Loucy (cell line): ENCODE results near the gene LIMK2.

Experiments used
- H2AFZ ChIP-seq: fragments of 200-600 bp; sonication (generic); 2 replicates; pipeline ENCODE4 v1.6.0; 2016; ENCODE audit warnings: antibody characterized with exemption, mild to moderate bottlenecking, low read length, moderate library complexity
- H3F3A ChIP-seq: fragments of 200-600 bp; 2 replicates; pipeline ENCODE4 v1.6.0; 2016; ENCODE audit warnings: antibody characterized with exemption, low read depth, mild to moderate bottlenecking
- H3K27me3 ChIP-seq: fragments of 200-600 bp; sonication (generic); 2 replicates; pipeline ENCODE4 v1.6.1; 2014; ENCODE audit warnings: low read length, mild to moderate bottlenecking; ENCODE audit not compliant: insufficient read depth, poor library complexity, severe bottlenecking
- H3K36me3 ChIP-seq: fragments of 200-600 bp; sonication (generic); 2 replicates; pipeline ENCODE4 v1.6.1; 2016; ENCODE audit warnings: low read length; ENCODE audit not compliant: insufficient read depth
- H3K4me1 ChIP-seq: fragments of 200-600 bp; sonication (generic); 2 replicates; pipeline ENCODE4 v1.5.1; 2014; ENCODE audit warnings: low read length, mild to moderate bottlenecking; ENCODE audit not compliant: insufficient read depth, poor library complexity, severe bottlenecking
- H3K4me2 ChIP-seq: fragments of 200-600 bp; sonication (generic); 2 replicates; pipeline ENCODE4 v1.6.0; 2014; ENCODE audit warnings: antibody characterized with exemption, low read length, low read depth, mild to moderate bottlenecking; ENCODE audit not compliant: poor library complexity, severe bottlenecking
- H3K4me3 ChIP-seq: fragments of 200-600 bp; sonication (generic); 2 replicates; pipeline ENCODE4 v1.5.1; 2014; ENCODE audit warnings: low read length, mild to moderate bottlenecking, mixed read lengths; ENCODE audit not compliant: poor library complexity, severe bottlenecking
- H3K79me2 ChIP-seq: fragments of 200-600 bp; sonication (generic); 2 replicates; pipeline ENCODE4 v1.6.1; 2014; ENCODE audit warnings: low read length; ENCODE audit not compliant: insufficient read depth
- H3K9ac ChIP-seq: fragments of 200-600 bp; sonication (generic); 2 replicates; pipeline ENCODE4 v1.6.0; 2014; ENCODE audit warnings: mild to moderate bottlenecking, low read depth, low read length, moderate library complexity; ENCODE audit not compliant: poor library complexity, severe bottlenecking
- H3K9me2 ChIP-seq: fragments of 200-600 bp; sonication (generic); replicated peaks from 2 replicates; pipeline ENCODE4 v1.6.1; 2016; ENCODE audit warnings: low read depth, low read length, mixed read lengths
- H3K9me3 ChIP-seq: fragments of 200-600 bp; sonication (generic); 2 replicates; pipeline ENCODE4 v1.6.1; 2014; ENCODE audit warnings: mild to moderate bottlenecking, antibody characterized with exemption, low read length, low read depth; ENCODE audit not compliant: insufficient read depth
- H4K20me1 ChIP-seq: fragments of 200-600 bp; sonication (generic); 2 replicates; pipeline ENCODE4 v1.6.0; 2014; ENCODE audit warnings: antibody characterized with exemption, low read length, mild to moderate bottlenecking; ENCODE audit not compliant: insufficient read depth, poor library complexity, severe bottlenecking
- CTCF ChIP-seq: fragments of 200-600 bp; sonication (generic); conservative IDR thresholded peaks from 2 replicates; pipeline ENCODE4 v1.5.1; 2014; ENCODE audit warnings: mild to moderate bottlenecking, antibody characterized with exemption, low read length
- EZH2phosphoT487 ChIP-seq: fragments of 200-600 bp; IDR thresholded peaks from 2 replicates; pipeline ENCODE4 v1.6.1; 2018; ENCODE audit warnings: antibody characterized with exemption, mild to moderate bottlenecking, moderate library complexity, borderline replicate concordance

The LIMK2 gene

GRCh38 chr22:31291481-31292235, 79.6 kb downstream of the LIMK2 start:
- H3K79me2 ChIP-seq, result peaks cover 24% of the 10 kb centered on the region; the same call in 1 of the 2 replicates
- no peaks in the 10 kb centered on the region for H3K27me3 ChIP-seq
- TF ChIP-seq EZH2phosphoT487, result no peak
- TF ChIP-seq CTCF, result no peak
- H3K4me3 ChIP-seq, result peak overlapping the region; percentile 87
- H3K9ac ChIP-seq, result peak overlapping the region; percentile 76
- no peaks in the 10 kb centered on the region for H3K9me2 ChIP-seq
- H3K4me1 ChIP-seq, result peaks cover 49% of the 10 kb centered on the region
- H3K9me3 ChIP-seq, result no peaks in the 10 kb centered on the region
- peak overlapping the region; percentile 95 for H3K4me2 ChIP-seq
- H3K36me3 ChIP-seq, result no peaks in the 10 kb centered on the region
- H2AFZ ChIP-seq, result peak overlapping the region; percentile 79
- peaks cover 4% of the 10 kb centered on the region; the same call in 1 of the 2 replicates for H3F3A ChIP-seq
- H4K20me1 ChIP-seq, result no peaks in the 10 kb centered on the region

DNA sequence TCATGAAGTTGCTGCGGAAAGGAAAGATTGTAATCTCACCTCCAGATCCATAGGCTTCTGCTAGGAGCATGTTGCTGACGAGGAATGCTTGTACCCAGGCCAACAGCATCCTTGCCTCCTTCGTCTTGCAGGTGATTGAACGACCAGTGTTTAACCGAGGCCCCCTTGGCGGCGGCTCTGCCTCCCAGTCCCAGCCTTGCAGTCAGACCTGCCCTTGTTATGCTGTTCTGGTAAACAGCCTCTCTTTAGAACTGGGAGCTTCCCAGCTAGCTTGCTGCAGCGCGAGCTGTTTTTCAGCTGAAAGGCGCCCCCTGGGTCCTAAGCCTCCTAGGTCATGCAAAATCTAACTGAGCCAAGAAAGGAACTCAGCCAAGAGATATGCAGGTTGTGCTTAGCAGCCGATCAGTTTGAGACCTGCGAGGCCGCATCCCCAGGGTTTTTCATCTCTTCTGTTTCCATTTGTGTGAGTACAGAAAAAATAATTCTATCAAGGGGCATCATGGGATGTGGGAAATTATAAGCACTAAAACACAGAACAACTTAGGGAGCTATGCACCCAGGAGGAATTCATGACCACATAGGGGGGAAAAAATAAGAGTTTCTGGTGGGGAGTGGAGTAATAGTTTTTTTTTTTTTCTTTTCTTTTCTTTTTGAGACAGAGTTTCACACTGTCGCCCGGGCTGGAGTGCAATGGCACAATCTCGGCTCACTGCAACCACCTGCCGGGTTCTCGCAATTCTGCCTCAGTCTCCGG, 80.3 kb downstream of the LIMK2 start, which contains the start of gene PIK3IP1:
PIK3IP1 (minus strand) TSS at position 253 of the 754 bp plus-strand sequence; CDS start at position 109, 144 bp downstream.
- H3K27me3 ChIP-seq, result no peaks in the 10 kb centered on the region
- peak within 1 kb of the TSS; percentile 95 for H3K4me2 ChIP-seq
- no peaks in the 10 kb centered on the region for H3K36me3 ChIP-seq
- no peaks in the 10 kb centered on the region for H3K9me2 ChIP-seq
- peak within 1 kb of the TSS; percentile 79 for H2AFZ ChIP-seq
- H3K9me3 ChIP-seq, result no peaks in the 10 kb centered on the region
- H4K20me1 ChIP-seq, result no peaks in the 10 kb centered on the region
- H3K9ac ChIP-seq, result peak within 1 kb of the TSS; percentile 76
- H3K4me3 ChIP-seq, result peak within 1 kb of the TSS; percentile 87
- H3K79me2 ChIP-seq, result peaks cover 24% of the 10 kb centered on the region; the same call in 1 of the 2 replicates
- TF ChIP-seq CTCF (peak; percentile 37), EZH2phosphoT487 (no peak)
- H3F3A ChIP-seq, result no peaks in the 10 kb centered on the region
- peaks cover 44% of the 10 kb centered on the region for H3K4me1 ChIP-seq

DNA sequence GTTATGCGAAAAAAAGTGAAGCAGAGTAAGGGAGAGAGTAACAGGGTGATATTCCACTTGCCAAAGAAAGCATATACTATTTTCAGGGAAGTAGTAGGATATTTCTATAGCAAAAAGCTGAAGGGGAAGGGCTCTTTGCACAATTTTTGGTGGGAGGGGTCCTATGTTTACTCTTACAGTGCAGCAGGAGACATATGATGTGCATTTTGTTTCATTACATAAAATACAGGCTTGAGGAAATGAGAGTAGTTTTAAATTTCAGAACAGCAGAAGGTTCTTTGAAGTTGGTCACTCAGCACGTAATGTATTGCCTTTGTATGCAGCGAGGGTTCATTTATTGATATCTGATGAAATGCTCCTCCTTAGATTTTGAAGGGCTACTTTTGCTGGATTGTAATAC, 83.3 kb downstream of the LIMK2 start:
- Histone ChIP-seq H3K9ac (no peak overlapping the region), H3K9me2 (no peaks in the 10 kb centered on the region), H3K4me2 (no peak overlapping the region), H2AFZ (no peak overlapping the region), H3K36me3 (no peaks in the 10 kb centered on the region), H4K20me1 (no peaks in the 10 kb centered on the region), H3K4me3 (no peak overlapping the region), H3F3A (no peaks in the 10 kb centered on the region), H3K9me3 (no peaks in the 10 kb centered on the region), H3K27me3 (no peaks in the 10 kb centered on the region), H3K4me1 (peaks cover 23% of the 10 kb centered on the region), H3K79me2 (peaks cover 8% of the 10 kb centered on the region; the same call in 1 of the 2 replicates)
- TF ChIP-seq CTCF (no peak), EZH2phosphoT487 (no peak)
